WTC11 (cell line): ENCODE results near the gene SMYD3. TPM values are rescaled to one million over a fixed set of nuclear protein-coding genes. Genes with fewer than 3 reads are reported as not detected.

Source experiments
- ATAC-seq: fragments of 200-7000 bp; cut with Tn5 transposase; 2 replicates; pipeline ENCODE4 v1.10.0; 2021; ENCODE audit warnings: mild to moderate bottlenecking, moderate library complexity
- CTCF ChIA-PET: fragments of 300-600 bp; sonication (Branson Sonifier 250); formaldehyde crosslinking; loops from one replicate; lab custom pipeline; 2021; ENCODE audit warnings: antibody characterized with exemption; lab: Charles Lee
- POLR2A ChIA-PET: fragments of 350-600 bp; sonication (Branson Sonifier 250); formaldehyde crosslinking; loops from one replicate; lab custom pipeline; 2021; ENCODE audit warnings: antibody characterized with exemption; lab: Charles Lee
- DNase-seq: peaks from one replicate; pipeline ENCODE4 v3.0.0; 2021; ENCODE audit warnings: low spot score
- H3K27ac Mint-ChIP-seq: 2 replicates; pipeline ENCODE4 v1.8.0; 2021; ENCODE audit warnings: mixed read lengths
- H3K27me3 Mint-ChIP-seq: 2 replicates; pipeline ENCODE4 v1.8.0; 2021; ENCODE audit warnings: low read depth, mild to moderate bottlenecking, moderate library complexity, mixed read lengths
- H3K36me3 Mint-ChIP-seq: 2 replicates; pipeline ENCODE4 v1.8.0; 2021; ENCODE audit warnings: mixed read lengths
- H3K4me1 Mint-ChIP-seq: 2 replicates; pipeline ENCODE4 v1.8.0; 2022; ENCODE audit warnings: mixed read lengths
- H3K4me3 Mint-ChIP-seq: 2 replicates; pipeline ENCODE4 v1.8.0; 2021; ENCODE audit warnings: mild to moderate bottlenecking, moderate library complexity, mixed read lengths
- H3K9me3 Mint-ChIP-seq: 2 replicates; pipeline ENCODE4 v1.8.0; 2021; ENCODE audit warnings: mixed read lengths
- CREB1 ChIP-seq: sonication (generic); formaldehyde crosslinking; IDR thresholded peaks from 2 replicates; pipeline ENCODE4 v1.8.0; 2023; ENCODE audit warnings: mild to moderate bottlenecking, missing genetic modification reagents
- EMX1 ChIP-seq: fragments of 250-450 bp; sonication (Bioruptor Pico); IDR thresholded peaks from 2 replicates; pipeline ENCODE4 v1.8.0; 2021; ENCODE audit warnings: mild to moderate bottlenecking
- GTF2I ChIP-seq: fragments of 250-450 bp; sonication (Bioruptor Pico); conservative IDR thresholded peaks from 2 replicates; pipeline ENCODE4 v1.4.0; 2021; ENCODE audit warnings: mild to moderate bottlenecking
- HMGXB4 ChIP-seq: sonication (generic); formaldehyde crosslinking; IDR thresholded peaks from 2 replicates; pipeline ENCODE4 v1.8.1; 2023; ENCODE audit warnings: mild to moderate bottlenecking, moderate library complexity, missing genetic modification reagents
- IRF2 ChIP-seq: sonication (generic); formaldehyde crosslinking; IDR thresholded peaks from 2 replicates; pipeline ENCODE4 v1.8.0; 2022; ENCODE audit warnings: low read depth, missing genetic modification reagents, borderline replicate concordance
- KAT7 ChIP-seq: sonication (generic); formaldehyde crosslinking; IDR thresholded peaks from 2 replicates; pipeline ENCODE4 v1.8.1; 2023; ENCODE audit warnings: missing genetic modification reagents, mild to moderate bottlenecking, borderline replicate concordance
- SMAD4 ChIP-seq: sonication (generic); formaldehyde crosslinking; IDR thresholded peaks from 2 replicates; pipeline ENCODE4 v1.8.0; 2022; ENCODE audit warnings: mild to moderate bottlenecking, missing genetic modification reagents
- SOX15 ChIP-seq: fragments of 250-450 bp; sonication (Bioruptor Pico); IDR thresholded peaks from 2 replicates; pipeline ENCODE4 v1.9.0; 2021; ENCODE audit warnings: mild to moderate bottlenecking
- SP1 ChIP-seq: sonication (generic); formaldehyde crosslinking; conservative IDR thresholded peaks from 2 replicates; pipeline ENCODE4 v1.8.1; 2022; ENCODE audit warnings: missing genetic modification reagents
- TP53 ChIP-seq: sonication (generic); formaldehyde crosslinking; IDR thresholded peaks from 2 replicates; pipeline ENCODE4 v1.8.1; 2023; ENCODE audit warnings: mild to moderate bottlenecking, missing genetic modification reagents
- USF2 ChIP-seq: sonication (generic); formaldehyde crosslinking; IDR thresholded peaks from 2 replicates; pipeline ENCODE4 v1.8.1; 2023; ENCODE audit warnings: mild to moderate bottlenecking, missing genetic modification reagents, moderate library complexity
- ZNF121 ChIP-seq: sonication (generic); formaldehyde crosslinking; IDR thresholded peaks from 2 replicates; pipeline ENCODE4 v1.8.0; 2023; ENCODE audit warnings: missing genetic modification reagents
- ZNF263 ChIP-seq: sonication (generic); formaldehyde crosslinking; IDR thresholded peaks from 2 replicates; pipeline ENCODE4 v1.8.1; 2022; ENCODE audit warnings: low read depth, mild to moderate bottlenecking, moderate library complexity, missing genetic modification reagents
- ZNF671 ChIP-seq: fragments of 250-450 bp; sonication (Bioruptor Pico); IDR thresholded peaks from 2 replicates; pipeline ENCODE4 v1.8.0; 2021; ENCODE audit warnings: mild to moderate bottlenecking
- total RNA-seq: library from RNA; stranded (reverse); gene quantifications from 3 replicates; pipeline ENCODE4 v1.2.3, GENCODE V29; 2021
- TF ChIP-seq, protein P1 (sequence below): sonication (generic); formaldehyde crosslinking; IDR thresholded peaks from 2 replicates; pipeline ENCODE4 v1.8.1; 2023; ENCODE audit warnings: mild to moderate bottlenecking, missing genetic modification reagents
- TF ChIP-seq, protein P2 (sequence below): sonication (generic); formaldehyde crosslinking; IDR thresholded peaks from 2 replicates; pipeline ENCODE4 v1.8.1; 2022; ENCODE audit warnings: mild to moderate bottlenecking, moderate library complexity, missing genetic modification reagents
- TF ChIP-seq, protein P3 (sequence below): fragments of 250-450 bp; sonication (Bioruptor Pico); IDR thresholded peaks from 2 replicates; pipeline ENCODE4 v1.9.0; 2021; ENCODE audit warnings: mild to moderate bottlenecking
- TF ChIP-seq, protein P4 (sequence below): fragments of 250-450 bp; sonication (Bioruptor Pico); IDR thresholded peaks from 2 replicates; pipeline ENCODE4 v1.8.0; 2021; ENCODE audit warnings: mild to moderate bottlenecking

SMYD3 gene
- total RNA-seq, 1 experiment from 2014 or later = 21.4 TPM

GRCh38 chr1:246213036-246213435, 294.0 kb downstream of the SMYD3 start:
- peaks cover 3% of the 10 kb centered on the region for H3K4me1 Mint-ChIP-seq
- no peak for TF ChIP-seq TP53
- TF ChIP-seq, protein P1, sequence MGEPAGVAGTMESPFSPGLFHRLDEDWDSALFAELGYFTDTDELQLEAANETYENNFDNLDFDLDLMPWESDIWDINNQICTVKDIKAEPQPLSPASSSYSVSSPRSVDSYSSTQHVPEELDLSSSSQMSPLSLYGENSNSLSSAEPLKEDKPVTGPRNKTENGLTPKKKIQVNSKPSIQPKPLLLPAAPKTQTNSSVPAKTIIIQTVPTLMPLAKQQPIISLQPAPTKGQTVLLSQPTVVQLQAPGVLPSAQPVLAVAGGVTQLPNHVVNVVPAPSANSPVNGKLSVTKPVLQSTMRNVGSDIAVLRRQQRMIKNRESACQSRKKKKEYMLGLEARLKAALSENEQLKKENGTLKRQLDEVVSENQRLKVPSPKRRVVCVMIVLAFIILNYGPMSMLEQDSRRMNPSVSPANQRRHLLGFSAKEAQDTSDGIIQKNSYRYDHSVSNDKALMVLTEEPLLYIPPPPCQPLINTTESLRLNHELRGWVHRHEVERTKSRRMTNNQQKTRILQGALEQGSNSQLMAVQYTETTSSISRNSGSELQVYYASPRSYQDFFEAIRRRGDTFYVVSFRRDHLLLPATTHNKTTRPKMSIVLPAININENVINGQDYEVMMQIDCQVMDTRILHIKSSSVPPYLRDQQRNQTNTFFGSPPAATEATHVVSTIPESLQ = no peak
- TF ChIP-seq, protein P2, sequence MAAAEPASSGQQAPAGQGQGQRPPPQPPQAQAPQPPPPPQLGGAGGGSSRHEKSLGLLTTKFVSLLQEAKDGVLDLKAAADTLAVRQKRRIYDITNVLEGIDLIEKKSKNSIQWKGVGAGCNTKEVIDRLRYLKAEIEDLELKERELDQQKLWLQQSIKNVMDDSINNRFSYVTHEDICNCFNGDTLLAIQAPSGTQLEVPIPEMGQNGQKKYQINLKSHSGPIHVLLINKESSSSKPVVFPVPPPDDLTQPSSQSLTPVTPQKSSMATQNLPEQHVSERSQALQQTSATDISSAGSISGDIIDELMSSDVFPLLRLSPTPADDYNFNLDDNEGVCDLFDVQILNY = no peak
- no peak for TF ChIP-seq SP1 (CRISPR knock-in tag)
- no peak for TF ChIP-seq USF2 (CRISPR knock-in tag)
- TF ChIP-seq, protein P3, sequence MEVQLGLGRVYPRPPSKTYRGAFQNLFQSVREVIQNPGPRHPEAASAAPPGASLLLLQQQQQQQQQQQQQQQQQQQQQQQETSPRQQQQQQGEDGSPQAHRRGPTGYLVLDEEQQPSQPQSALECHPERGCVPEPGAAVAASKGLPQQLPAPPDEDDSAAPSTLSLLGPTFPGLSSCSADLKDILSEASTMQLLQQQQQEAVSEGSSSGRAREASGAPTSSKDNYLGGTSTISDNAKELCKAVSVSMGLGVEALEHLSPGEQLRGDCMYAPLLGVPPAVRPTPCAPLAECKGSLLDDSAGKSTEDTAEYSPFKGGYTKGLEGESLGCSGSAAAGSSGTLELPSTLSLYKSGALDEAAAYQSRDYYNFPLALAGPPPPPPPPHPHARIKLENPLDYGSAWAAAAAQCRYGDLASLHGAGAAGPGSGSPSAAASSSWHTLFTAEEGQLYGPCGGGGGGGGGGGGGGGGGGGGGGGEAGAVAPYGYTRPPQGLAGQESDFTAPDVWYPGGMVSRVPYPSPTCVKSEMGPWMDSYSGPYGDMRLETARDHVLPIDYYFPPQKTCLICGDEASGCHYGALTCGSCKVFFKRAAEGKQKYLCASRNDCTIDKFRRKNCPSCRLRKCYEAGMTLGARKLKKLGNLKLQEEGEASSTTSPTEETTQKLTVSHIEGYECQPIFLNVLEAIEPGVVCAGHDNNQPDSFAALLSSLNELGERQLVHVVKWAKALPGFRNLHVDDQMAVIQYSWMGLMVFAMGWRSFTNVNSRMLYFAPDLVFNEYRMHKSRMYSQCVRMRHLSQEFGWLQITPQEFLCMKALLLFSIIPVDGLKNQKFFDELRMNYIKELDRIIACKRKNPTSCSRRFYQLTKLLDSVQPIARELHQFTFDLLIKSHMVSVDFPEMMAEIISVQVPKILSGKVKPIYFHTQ (CRISPR knock-in tag) = no peak
- TF ChIP-seq CREB1 (CRISPR knock-in tag) = no peak
- no peak for TF ChIP-seq SMAD4
- TF ChIP-seq, protein P4, sequence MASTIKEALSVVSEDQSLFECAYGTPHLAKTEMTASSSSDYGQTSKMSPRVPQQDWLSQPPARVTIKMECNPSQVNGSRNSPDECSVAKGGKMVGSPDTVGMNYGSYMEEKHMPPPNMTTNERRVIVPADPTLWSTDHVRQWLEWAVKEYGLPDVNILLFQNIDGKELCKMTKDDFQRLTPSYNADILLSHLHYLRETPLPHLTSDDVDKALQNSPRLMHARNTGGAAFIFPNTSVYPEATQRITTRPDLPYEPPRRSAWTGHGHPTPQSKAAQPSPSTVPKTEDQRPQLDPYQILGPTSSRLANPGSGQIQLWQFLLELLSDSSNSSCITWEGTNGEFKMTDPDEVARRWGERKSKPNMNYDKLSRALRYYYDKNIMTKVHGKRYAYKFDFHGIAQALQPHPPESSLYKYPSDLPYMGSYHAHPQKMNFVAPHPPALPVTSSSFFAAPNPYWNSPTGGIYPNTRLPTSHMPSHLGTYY (CRISPR knock-in tag) = no peak
- no peak for TF ChIP-seq KAT7 (CRISPR knock-in tag)
- no peak for TF ChIP-seq ZNF263 (CRISPR knock-in tag)
- TF ChIP-seq HMGXB4 = no peak
- H3K4me3 Mint-ChIP-seq = no peak overlapping the region
- no peaks in the 10 kb centered on the region for H3K27me3 Mint-ChIP-seq
- no peaks in the 10 kb centered on the region for H3K9me3 Mint-ChIP-seq
- H3K27ac Mint-ChIP-seq = no peak overlapping the region
- H3K36me3 Mint-ChIP-seq = no peaks in the 10 kb centered on the region
- ChIA-PET POLR2A (no interaction called here), CTCF (no interaction called here)
- ATAC-seq = no peak
- DNase-seq = no peak

GRCh38 chr1:246212013-246212412, 295.1 kb downstream of the SMYD3 start:
- Mint-ChIP-seq H3K27ac (no peak overlapping the region), H3K4me1 (peaks cover 3% of the 10 kb centered on the region), H3K9me3 (no peaks in the 10 kb centered on the region), H3K4me3 (no peak overlapping the region), H3K27me3 (no peaks in the 10 kb centered on the region), H3K36me3 (no peaks in the 10 kb centered on the region)
- ATAC-seq (no peak), DNase-seq (no peak)
- POLR2A ChIA-PET = no interaction called here
- CTCF ChIA-PET = no interaction called here
- TF ChIP-seq GTF2I (CRISPR knock-in tag) (no peak), ZNF671 (CRISPR knock-in tag) (no peak), ZNF121 (CRISPR knock-in tag) (no peak), IRF2 (CRISPR knock-in tag) (no peak), ZNF263 (CRISPR knock-in tag) (no peak), EMX1 (CRISPR knock-in tag) (no peak), SOX15 (no peak)
